CD4-positive, alpha-beta T cell (primary cell): ENCODE data around the gene ETS2. TPM values are rescaled to one million over a fixed set of nuclear protein-coding genes. Genes with fewer than 3 reads are reported as not detected.

Source experiments
- ATAC-seq: fragments of 200-7000 bp; cut with Tn5 transposase; one replicate; pipeline ENCODE4 v1.10.0; 2022; ENCODE audit warnings: mild to moderate bottlenecking; ENCODE audit not compliant: poor library complexity
- CTCF ChIA-PET: fragments of 350-600 bp; sonication (Branson Sonifier 250); formaldehyde crosslinking; loops from one replicate; lab custom pipeline; 2021; ENCODE audit warnings: antibody characterized with exemption, inconsistent platforms; lab: Charles Lee
- POLR2A ChIA-PET: fragments of 350-600 bp; sonication (Branson Sonifier 250); formaldehyde crosslinking; loops from one replicate; lab custom pipeline; 2021; ENCODE audit warnings: antibody characterized with exemption, inconsistent platforms; lab: Charles Lee
- DNase-seq, 14 experiments: peaks; one replicate each; pipeline ENCODE4 v3.0.0-alpha.2; 2013 to 2020; ENCODE audit warnings: mixed read lengths in 2 of 14
- H3K27ac ChIP-seq, 2 donors: one replicate each; pipeline versions ENCODE4 v1.5.1 to v1.7.0; 2013; ENCODE audit warnings: low read length in 2 of 2, low read depth in 1 of 2, mild to moderate bottlenecking in 1 of 2
- H3K27me3 ChIP-seq, 2 experiments: 1 replicate in 1 of 2; 2 replicates in 1 of 2; pipeline versions ENCODE4 v1.6.1 to v1.7.0; 2013; ENCODE audit warnings: low read length in 2 of 2, control low read depth in 1 of 2, mild to moderate bottlenecking in 1 of 2, moderate library complexity in 1 of 2; ENCODE audit not compliant: insufficient read depth in 2 of 2, control insufficient read depth in 1 of 2
- H3K36me3 ChIP-seq: one replicate; pipeline ENCODE4 v1.6.1; 2013; ENCODE audit warnings: low read length, control low read depth; ENCODE audit not compliant: insufficient read depth
- H3K4me1 ChIP-seq: one replicate; pipeline ENCODE4 v1.6.1; 2013; ENCODE audit warnings: low read length, control low read depth; ENCODE audit not compliant: insufficient read depth
- H3K4me3 ChIP-seq: one replicate; pipeline ENCODE4 v1.5.1; 2013; ENCODE audit warnings: mild to moderate bottlenecking, low read length, moderate library complexity
- H3K9me3 ChIP-seq, 2 experiments: 1 replicate in 1 of 2; 2 replicates in 1 of 2; pipeline versions ENCODE4 v1.6.1 to v1.7.0; 2013; ENCODE audit warnings: low read length in 2 of 2, mild to moderate bottlenecking in 2 of 2, control low read depth in 1 of 2, moderate library complexity in 1 of 2; ENCODE audit not compliant: control insufficient read depth in 1 of 2, insufficient read depth in 1 of 2
- H3K27ac Mint-ChIP-seq: one replicate; pipeline ENCODE4 v1.8.0; 2020; ENCODE audit warnings: mixed read lengths
- H3K27me3 Mint-ChIP-seq: one replicate; pipeline ENCODE4 v1.8.0; 2021; ENCODE audit warnings: mixed read lengths
- H3K36me3 Mint-ChIP-seq: one replicate; pipeline ENCODE4 v1.8.0; 2021; ENCODE audit warnings: low read depth, mixed read lengths
- H3K4me1 Mint-ChIP-seq: one replicate; pipeline ENCODE4 v1.8.0; 2021; ENCODE audit warnings: low read depth, mixed read lengths
- H3K4me3 Mint-ChIP-seq: one replicate; pipeline ENCODE4 v1.8.0; 2020; ENCODE audit warnings: mild to moderate bottlenecking, mixed read lengths
- H3K9me3 Mint-ChIP-seq: one replicate; pipeline ENCODE4 v1.8.0; 2020; ENCODE audit warnings: mixed read lengths
- CTCF ChIP-seq: fragments of 200-600 bp; IDR thresholded peaks from one replicate; pipeline ENCODE4 v1.8.0; 2022; ENCODE audit warnings: antibody characterized with exemption, mild to moderate bottlenecking
- intact Hi-C, 2 experiments: fragments of 100-400 bp; cut with DNase I in 1 of 2; cut with micrococcal nuclease in 1 of 2; formaldehyde crosslinking; loops; one replicate each; pipeline versions ENCODE4 v1.15.1 to v1.9.0; 2023 to 2025; cut with DNase I, micrococcal nuclease
- total RNA-seq, 174 experiments: library from RNA in 2 of 174; stranded (reverse) in 2 of 174; gene quantifications; one replicate each; pipeline ENCODE4 v1.2.3 and lab custom pipeline; 2021 to 2026

ETS2 gene
- total RNA-seq, 2 experiments from 2014 or later: 11.4 to 13.9 TPM

- Histone ChIP-seq H3K4me3 (no peak overlapping the region), H3K27ac (no peak overlapping the region), H3K4me1 (no peaks in the 10 kb centered on the region), H3K9me3 (no peaks in the 10 kb centered on the region), H3K36me3 (no peaks in the 10 kb centered on the region), H3K27me3 (peaks cover 0 to 2% of the 10 kb centered on the region in 2 experiments)
- intact Hi-C loops: no loop called here
- no peak for DNase-seq
- Mint-ChIP-seq H3K4me1 (no peaks in the 10 kb centered on the region), H3K27me3 (peaks cover 6% of the 10 kb centered on the region), H3K9me3 (no peaks in the 10 kb centered on the region), H3K36me3 (no peaks in the 10 kb centered on the region), H3K27ac (no peak overlapping the region), H3K4me3 (no peak overlapping the region)
- ATAC-seq: no peak
- ChIA-PET POLR2A (no interaction called here), CTCF (no interaction called here)
- TF ChIP-seq CTCF: no peak
These were observed 46.5 kb downstream of the ETS2 start for GRCh38 chr21:38852278-38852677.

- Histone ChIP-seq H3K27me3 (peaks cover 0 to 2% of the 10 kb centered on the region in 2 experiments), H3K4me1 (no peaks in the 10 kb centered on the region), H3K36me3 (no peaks in the 10 kb centered on the region), H3K4me3 (no peak overlapping the region), H3K9me3 (no peaks in the 10 kb centered on the region), H3K27ac (no peak overlapping the region)
- Mint-ChIP-seq H3K36me3 (no peaks in the 10 kb centered on the region), H3K4me3 (no peak overlapping the region), H3K9me3 (no peaks in the 10 kb centered on the region), H3K27ac (no peak overlapping the region), H3K4me1 (no peaks in the 10 kb centered on the region), H3K27me3 (peaks cover 6% of the 10 kb centered on the region)
- ChIA-PET CTCF (no interaction called here), POLR2A (no interaction called here)
- DNase-seq (no peak), ATAC-seq (no peak)
- no peak for TF ChIP-seq CTCF
- intact Hi-C loops: no loop called here
These were observed 47.0 kb downstream of the ETS2 start for GRCh38 chr21:38852708-38853107.

GRCh38 chr21:38853421-38853919 lies 47.7 kb downstream of the ETS2 start:
- no peak for TF ChIP-seq CTCF
- ATAC-seq (no peak), DNase-seq (peak in 2 of 14 experiments; percentile 18 to 39)
- H3K4me3 Mint-ChIP-seq: no peak overlapping the region
- no peaks in the 10 kb centered on the region for H3K36me3 ChIP-seq
- H3K4me1 Mint-ChIP-seq: no peaks in the 10 kb centered on the region
- CTCF ChIA-PET: no interaction called here
- no peaks in the 10 kb centered on the region for H3K4me1 ChIP-seq
- H3K27me3 Mint-ChIP-seq: peaks cover 6% of the 10 kb centered on the region
- H3K9me3 Mint-ChIP-seq: no peaks in the 10 kb centered on the region
- H3K27me3 ChIP-seq: peaks cover 0 to 2% of the 10 kb centered on the region in 2 experiments
- H3K4me3 ChIP-seq: no peak overlapping the region
- intact Hi-C loops: no loop called here
- no peak overlapping the region for H3K27ac ChIP-seq
- no peak overlapping the region for H3K27ac Mint-ChIP-seq
- H3K36me3 Mint-ChIP-seq: no peaks in the 10 kb centered on the region
- no peaks in the 10 kb centered on the region for H3K9me3 ChIP-seq
- POLR2A ChIA-PET: no interaction called here
